HL-60/S4 treated with retinoic acid at 250 ng/mL for 4 days and 3 days (cell line): ENCODE measurements around the gene WSCD2.

Source experiments
- in situ Hi-C: fragments of 300-500 bp; cut with MboI; formaldehyde crosslinking; loops from 2 replicates; pipeline ENCODE4 v1.7.0; 2022; ENCODE audit warnings: low sequenced_read_pairs

The WSCD2 gene

DNA sequence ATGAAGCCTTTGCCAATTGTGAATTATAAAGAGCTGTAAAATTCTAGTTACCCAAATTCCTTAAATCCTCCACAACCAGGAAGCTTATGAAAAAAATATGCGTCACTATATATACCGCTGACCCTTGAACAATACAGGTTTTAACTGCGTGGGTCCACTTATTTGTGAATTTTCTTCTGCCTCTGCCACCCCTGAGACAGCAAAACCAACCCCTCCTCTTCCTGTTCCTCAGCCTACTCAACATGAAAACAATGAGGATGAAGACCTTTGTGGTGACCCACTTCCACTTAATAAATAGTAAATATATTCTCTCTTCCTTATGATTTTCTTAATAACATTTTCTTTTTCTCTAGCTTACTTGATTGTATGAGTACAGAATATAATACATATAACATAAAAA lies 167.9 kb downstream of the WSCD2 start:
- in situ Hi-C loops, result no loop called here

DNA sequence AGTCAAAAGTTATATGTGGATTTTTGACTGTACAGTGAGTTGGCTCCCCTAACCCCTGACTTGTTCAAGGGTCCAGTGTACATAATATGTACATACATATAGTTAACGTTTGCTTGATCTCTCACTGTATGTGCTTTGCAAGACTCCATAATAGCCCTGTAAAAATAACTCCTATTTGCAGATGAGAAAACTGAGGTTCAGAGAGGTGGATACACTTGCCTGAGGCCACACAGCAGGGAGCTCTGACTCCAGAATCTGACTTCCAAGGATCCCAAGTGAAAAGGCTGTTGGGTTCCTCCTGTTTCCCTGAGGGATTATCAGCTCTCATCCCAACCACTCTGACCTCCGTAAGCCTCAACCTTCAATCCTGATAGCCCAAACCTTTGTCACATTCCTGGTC lies 168.3 kb downstream of the WSCD2 start:
- in situ Hi-C loops, result no loop called here

DNA sequence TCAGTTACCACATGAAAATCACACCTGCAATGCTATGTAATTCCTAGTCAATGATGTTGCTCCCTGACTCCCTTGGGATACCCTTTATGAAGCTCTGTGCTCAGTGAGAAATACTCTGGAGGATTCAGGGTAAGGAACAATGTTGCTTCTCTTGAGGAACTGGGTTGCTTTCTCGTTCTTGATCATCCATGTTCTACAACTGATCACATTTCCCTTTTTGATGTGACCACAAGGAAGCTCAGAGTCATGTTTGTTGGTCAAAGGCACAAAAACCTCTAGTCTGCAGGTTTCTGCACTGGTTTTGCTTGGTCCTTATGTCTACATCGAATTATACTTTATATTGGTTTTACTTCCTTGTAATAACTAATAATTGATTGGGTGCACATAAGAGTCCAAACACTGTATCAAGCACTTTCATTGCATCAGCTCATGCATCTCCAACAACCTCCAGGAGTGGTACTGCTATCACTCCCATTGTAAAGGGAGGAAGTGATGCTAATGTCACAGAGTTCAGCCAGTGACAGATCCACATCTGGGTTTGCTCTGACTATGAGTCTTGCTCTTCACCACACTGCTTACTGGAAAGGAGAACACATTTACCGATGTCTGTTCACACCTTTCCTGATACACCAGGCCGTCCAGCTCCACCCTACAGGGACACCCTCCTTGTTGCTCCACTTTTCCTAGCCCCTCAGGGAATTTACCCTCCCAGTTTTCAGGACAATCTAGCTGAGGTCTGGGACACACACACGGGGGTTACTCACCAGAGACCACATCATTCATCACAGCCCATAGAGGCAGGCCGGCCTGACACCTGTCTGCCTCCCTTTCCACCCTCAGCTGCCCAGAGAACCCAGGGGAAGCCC lies 169.0 kb downstream of the WSCD2 start:
- in situ Hi-C loops, result no loop called here

DNA sequence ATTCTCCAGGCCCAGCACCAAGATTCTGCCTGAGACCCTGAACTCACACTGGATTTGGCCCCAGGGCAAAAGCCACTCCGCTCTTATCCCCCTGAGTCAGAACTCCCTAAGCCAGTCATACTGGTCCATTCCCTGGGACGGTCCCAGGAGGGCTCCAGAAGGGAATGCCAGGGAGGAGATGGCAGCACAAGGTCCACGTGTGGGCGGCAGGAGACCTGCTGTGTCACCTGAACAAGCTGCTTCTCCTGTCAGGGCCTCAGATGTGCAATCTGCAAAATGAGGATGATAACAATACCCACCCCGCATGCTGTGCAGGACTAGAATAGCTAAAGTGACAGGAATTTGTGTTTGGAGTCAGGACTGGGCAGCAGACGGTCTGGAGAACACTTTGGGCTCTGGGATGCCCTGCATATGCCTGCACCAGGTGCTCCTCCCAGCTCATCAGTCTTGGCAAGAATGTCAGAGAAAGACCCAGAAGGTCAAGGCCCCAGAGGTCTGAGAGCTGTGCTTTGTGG lies 169.7 kb downstream of the WSCD2 start:
- in situ Hi-C loops, result no loop called here

DNA sequence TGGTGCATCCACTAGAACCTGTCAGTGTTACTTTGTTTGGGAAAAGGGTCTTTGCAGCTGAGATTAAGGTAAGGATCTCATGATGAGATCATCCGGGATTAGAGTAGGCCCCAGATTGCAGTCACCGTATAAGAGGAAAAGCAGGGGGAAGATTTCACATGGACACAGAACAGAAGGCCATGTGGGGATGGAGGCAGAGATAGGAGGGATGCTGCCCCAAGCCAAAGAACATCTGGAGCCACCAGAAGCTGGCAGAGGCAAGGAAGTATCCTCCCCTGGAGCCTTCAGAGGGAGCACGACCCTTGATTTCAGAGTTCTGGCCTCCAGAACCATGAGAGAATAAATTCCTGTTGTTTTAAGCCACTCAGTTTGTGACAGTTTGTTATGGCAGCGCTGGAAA lies 170.4 kb downstream of the WSCD2 start:
- in situ Hi-C loops, result no loop called here
